Stimulated activated CD4-positive, alpha-beta T cell treated with anti-CD3 and anti-CD28 coated beads, Interleukin-1b, Interleukin-23, amount 100 ng/mL, for 4 hours (primary cell): Measurements from ENCODE around the gene CRYBA2.

Experiments used
- DNase-seq, 2 donors: peaks; one replicate each; pipeline ENCODE4 v3.0.0-alpha.2; 2020; ENCODE audit warnings: low read depth in 2 of 2

CRYBA2 gene

DNA sequence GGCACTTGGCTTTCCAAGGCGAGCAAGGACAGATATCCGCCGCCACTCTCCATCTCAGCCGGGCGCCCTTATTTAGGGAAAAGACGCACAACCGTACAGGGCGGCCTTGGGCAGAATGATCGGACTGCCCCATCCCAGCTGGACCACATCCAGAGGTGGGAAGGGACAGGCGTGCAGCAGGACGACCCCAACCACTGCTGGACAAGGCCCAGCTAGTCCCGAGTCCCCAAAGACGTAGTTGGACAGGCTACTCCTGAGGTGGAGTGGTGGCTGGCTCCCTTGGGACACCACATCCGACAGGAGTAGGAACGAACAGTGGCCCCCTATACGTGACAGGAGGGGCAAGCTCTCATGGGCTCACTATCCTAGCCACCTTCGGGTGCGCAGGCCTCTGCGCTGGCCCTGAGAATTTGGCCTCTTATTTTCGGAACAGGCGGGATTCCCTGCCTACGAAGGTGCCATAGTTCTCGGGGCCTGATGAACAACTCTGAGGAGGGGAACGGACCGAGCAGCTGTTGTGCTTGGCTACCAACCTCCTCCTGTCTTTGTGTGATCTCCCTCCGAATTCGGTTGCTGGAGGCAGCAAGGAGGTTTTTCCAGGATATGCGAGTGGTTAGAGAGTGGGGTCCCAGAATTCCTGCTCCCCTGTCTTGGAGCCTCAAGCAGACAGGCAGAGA lies 10.5 kb downstream of the CRYBA2 start:
- DNase-seq, result no peak

DNA sequence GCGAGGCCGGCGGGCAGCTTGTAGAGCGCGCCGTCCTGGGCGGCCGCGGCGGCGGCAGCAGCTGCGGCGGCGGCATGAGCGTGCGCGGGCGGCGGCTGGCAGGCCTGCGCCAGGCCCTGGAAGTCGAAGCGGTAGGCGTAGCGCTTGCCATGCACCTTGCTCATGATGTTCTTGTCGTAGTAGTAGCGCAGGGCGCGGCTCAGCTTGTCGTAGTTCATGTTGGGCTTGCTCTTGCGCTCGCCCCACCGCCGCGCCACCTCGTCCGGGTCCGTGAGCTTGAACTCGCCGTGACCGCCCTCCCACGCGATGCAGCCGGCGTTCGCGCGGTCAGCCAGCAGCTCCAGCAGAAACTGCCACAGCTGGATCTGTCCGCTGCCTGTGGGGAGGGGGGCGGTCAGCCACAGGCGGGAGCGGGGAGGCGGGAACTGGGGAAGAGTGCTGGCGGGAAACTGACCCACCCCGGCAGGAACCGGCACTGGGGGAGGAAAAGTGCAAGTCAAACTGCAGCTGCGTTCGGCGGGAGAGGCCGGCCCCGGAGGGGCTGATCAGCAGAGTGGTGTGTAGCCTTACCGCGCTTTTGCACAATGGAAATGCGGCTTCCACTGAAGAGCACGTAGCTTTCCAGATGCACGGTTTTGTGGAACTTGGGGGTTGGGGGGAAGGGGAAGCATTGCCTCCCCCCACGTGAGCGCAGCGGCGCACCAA lies 11.2 kb downstream of the CRYBA2 start:
- peak in 1 of 2 donors; percentile 25 for DNase-seq

- no peak for DNase-seq
These were observed 11.8 kb downstream of the CRYBA2 start for GRCh38 chr2:218981390-218981880.

DNA sequence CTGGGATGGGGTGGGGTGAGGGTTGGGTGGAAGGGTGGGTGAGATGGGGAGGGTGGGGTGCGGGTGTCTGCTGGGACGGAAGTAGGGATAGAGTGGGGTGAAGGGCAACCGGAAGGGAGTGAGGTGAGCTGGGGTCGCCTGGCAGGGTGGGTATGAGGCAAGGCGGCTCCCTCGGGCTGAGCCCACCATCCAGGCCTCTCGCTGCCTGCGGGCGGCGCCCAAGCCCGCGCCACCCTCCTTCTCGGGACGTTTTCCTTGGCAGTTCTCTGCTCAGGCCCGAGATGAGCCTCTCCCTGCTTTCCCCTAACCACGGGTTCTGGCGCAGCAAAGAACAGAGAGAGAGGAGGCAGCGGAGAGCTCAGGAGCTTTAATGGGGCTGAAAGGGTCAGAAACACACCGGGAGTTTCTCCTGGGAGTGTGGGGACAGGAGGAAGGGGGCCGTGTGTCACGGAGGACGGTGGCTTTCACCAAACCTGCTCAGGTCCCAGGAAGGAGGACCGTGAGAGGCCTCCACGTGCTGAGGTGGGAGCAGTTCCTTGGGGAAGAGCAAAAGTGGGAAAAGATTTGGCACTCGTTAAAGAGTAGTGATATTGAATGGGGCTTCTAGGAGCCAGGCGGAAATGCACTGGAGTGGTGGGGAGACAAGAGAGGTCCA lies 12.4 kb downstream of the CRYBA2 start:
- no peak for DNase-seq

- peak; percentile 79 to 83 for DNase-seq
These were observed 13.1 kb downstream of the CRYBA2 start for GRCh38 chr2:218979846-218980734.

DNA sequence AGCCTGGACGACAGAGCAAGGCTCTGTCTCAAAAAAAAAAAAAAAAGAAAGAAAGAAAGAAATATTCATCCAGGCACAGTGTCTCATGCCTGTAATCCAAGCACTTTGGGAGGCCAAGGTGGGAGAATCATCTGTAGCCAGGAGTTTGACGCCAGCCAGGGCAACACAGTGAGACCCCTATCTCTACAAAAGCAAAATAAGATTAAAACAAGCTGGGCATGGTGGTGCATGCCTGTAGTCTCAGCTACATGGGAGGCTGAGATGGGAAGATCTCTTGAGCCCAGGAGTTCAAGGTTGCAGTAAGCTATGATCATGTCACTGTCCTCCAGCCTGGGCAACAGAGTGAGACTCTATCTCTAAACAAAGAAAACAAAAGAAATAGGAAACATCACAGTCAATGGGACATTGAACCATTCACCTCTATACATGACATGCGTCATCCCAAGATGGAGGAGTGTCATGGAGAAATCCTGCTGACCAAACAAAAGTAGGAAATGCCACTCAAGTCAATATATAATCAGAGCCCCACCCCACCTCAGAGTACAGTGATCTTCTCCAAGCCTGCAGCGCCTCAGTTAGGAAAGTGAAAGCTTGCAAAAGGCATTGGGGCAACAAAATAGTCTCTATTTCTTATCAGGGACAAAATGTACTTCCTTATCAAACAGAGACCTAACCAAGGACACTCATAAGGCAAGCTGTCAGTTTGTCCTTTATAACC lies 18.0 kb downstream of the CRYBA2 start:
- no peak for DNase-seq

GRCh38 chr2:218970894-218971293 lies 22.3 kb downstream of the CRYBA2 start:
- DNase-seq, result no peak

DNA sequence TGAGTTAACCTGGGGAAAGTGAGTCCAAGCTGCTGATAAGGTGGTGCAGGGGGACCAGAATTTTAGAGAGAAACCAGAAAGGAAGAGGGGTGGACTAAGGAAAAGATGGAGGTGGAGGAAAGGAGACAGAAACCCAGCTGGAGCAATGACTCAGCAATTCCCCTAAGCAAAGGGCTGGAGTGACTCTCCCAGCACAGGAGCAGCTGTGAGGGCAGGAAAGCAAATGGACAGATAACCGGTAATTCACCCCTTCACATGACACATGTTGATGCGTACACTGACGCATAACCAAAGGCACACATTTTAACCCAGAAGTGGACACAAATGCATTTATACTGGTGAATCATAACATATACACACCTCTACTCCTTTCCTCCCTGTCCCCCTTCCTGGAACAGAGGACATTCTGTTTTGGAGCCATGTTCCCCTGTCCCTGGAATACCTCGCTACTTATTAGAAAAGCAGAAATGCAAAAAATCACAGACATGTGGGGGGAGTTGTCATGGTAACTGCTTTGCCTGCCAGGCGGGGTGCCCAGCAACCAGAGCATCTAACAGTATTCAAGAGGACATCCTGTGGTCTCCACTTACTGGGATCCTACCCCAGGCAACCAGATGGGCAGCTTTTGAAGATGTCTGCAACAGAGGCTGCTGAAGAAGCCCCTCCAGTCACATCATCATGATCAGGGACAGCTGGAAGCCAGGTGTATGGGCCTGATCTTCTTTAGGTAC lies 29.0 kb downstream of the CRYBA2 start:
- DNase-seq, result no peak

DNA sequence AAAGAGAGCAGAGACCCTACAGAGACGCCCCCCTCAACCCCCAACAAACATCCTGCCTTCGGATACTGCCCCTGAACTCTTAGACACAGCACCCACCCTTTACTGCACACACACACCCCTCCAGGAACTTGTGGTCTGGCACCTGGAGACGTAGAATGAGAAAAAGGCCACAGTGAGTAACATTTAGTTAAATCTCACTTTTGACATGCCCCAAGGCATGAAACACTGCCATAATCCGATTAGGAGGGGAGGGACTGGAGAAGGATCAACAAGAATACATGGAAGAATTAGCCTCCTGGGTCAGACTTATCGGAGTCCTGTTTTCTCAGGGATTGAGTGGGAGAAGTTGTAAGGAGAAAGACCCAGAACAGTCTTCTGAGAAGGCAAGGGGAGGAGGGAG lies 29.6 kb downstream of the CRYBA2 start:
- no peak for DNase-seq

DNA sequence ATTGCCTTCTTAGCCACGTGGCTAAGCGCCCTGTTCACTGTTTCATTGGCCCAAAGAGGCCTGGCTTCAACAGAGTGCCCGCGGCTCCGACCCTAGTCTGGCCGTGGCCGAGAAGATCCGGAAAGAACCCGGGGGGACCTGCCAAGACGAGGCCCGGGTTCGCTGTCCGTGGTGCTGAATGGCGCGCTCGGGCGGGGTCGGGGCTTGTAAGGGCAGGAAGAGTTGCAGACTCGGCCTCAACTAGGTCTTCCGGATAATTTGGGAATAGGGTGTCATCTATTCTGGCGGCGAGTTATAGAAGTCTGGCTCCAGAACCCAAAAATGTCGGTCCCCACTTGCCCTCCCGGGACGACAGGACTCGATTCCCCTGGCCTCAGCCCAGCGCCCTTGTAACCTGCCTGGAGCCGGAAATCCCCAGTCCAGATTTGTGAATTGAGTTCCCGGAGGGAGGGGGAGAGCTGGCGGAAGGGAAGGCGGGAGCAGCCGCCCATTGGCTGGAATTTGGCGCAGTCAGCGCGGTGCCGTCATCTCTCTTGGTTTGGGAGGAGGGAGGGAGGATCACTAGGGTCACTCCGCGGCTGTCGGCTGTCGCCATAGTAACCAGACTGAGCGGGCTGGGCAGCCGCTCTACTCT lies 30.2 kb downstream of the CRYBA2 start:
- peak; percentile 49 to 62 for DNase-seq

DNA sequence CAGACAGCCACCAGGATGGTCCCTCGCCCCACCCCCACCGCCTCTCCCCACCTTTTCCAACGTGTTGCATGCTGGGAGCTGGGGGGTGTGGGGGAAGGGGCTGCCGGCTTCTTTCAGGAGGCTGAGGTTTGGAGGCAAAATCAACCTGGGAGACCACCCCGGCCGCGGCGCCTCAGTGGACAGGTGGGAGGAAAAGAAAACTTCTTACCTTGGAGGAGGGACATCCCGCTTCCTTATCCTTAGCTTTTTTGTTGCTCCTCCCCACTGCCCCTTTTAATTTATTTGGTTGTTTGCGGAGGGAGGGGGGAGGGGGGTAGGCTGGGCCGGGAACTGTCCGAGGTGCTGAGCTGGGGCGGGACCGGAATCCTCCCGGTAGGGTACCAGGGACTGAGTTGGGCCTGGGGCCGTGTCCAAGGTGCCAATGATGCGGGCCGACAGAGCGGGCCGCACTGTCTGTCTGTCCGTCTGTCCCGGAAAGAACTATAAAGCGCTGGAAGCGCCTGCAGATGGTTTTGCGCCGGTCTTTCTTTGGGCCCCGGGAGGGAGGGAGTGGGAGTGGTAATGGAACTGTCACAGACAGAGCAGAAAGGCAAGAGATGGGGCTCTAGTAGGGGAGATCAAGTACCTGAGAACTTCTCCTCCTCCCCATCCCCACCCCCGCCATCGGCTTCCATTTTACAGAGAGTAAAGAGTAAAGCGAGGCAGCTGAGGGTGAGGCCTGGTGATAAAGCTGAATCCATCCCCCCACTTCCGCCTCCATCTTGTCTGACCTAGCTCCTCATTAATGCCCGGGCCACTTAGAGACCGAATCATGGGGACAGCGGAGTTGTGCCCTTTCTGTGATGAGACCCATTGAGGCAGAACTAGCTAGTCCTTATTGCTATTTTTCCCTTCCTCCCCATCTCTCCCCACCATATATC lies 31.3 kb downstream of the CRYBA2 start:
- no peak for DNase-seq

GRCh38 chr2:218961229-218961628 lies 32.0 kb downstream of the CRYBA2 start:
- DNase-seq, result no peak

- DNase-seq, result no peak
These were observed 32.7 kb downstream of the CRYBA2 start for GRCh38 chr2:218960309-218961165.

GRCh38 chr2:218959761-218960308 lies 33.4 kb downstream of the CRYBA2 start:
- no peak for DNase-seq

DNA sequence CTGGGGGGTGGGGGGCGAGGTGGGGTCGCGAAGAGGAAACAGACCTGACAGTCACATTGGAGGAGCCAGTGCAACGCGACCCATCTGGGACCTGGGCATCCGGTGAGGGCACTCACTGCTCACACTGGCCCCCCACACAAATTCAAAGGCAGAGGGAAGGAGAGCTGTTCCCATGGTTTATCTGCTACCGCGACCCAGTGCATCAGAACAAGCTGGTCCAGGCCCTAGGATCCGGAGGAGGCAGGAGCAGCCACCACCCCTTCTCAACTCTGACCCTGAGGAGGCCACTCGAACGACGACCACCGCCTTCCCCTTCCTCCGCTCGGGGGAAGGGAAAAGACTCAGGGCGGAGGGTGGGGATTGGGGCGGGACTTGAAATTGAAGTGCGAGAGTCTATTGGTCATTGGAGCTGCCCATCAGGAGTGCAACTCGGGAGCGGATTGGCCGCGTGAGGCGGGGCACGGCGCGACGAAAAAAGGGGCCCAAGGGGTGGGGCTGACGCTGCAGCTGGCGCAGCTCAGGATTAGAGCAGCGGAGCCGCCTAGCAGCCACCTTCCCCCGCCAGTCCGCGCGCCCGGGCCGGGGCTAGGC lies 34.0 kb downstream of the CRYBA2 start, which contains the start of gene CDK5R2:
TSS of gene CDK5R2 (plus strand) at position 526 of the 591 bp plus-strand sequence. CDS start 155 bp downstream, outside the sequence.
- DNase-seq, result peak; percentile 37 to 54

DNA sequence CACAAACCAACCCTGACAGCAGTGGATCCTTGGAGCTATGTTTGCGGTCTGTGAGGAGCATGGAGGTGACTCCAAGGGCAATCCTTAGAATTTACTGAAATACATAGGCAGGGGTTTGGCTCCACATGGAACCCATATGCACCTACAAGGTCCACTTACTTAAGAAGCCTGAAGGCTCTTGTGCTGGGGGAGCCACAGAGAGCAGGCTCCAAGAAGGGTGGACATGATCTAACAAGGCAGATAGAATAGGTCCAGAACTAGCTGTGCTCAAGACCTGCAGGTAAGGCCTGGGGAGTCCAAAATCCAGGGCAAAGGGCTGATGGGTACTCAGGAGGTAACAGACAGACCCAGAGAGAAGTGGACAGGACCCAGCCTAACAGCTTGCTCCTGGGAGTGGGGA lies 34.9 kb downstream of the CRYBA2 start:
- no peak for DNase-seq

GRCh38 chr2:218957671-218958070 lies 35.6 kb downstream of the CRYBA2 start:
- no peak for DNase-seq
